Measurements from ENCODE around the gene PIP4K2B.

DNA sequence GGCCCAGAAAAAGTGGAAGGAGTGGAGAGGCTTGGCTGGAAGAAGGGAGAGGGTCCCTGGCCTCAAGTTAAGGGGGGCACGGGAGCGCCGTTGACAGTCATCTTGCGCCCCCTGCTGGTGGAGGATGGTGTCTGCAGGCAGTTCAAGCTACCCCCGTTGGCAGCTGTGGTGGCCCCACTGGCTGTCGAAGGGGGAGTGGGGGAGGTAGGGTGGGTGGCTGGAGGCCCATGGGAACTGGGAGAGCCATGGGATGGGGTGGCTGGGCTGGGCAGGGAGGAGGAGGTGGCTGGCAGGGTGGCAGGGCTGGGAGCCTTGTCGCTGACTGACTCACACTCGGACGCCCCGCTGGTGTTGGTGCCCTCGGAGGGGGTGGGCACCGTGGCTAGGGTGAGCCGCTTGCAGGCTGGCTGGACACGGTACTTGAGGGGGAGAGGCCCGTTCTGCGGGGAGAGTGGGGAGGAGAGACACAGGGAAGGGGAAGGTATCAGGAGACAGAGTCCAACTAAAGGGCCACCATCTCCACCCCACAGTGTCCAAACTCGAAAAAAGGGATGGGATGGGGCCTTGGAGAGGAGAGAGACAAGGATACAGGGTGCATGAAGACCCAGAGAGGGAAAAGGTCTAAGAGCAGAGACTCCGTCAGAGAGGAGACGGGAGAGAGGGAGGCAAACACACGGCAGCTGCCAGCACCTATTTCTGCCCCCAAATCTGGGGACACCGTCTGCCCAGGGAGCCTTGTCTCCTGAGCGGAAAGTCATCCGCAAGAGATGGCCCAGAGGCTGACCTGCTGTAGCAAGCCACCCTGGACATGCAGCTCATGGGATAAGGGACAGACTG, 64.0 kb downstream of the PIP4K2B start:
- peak; percentile 95 to 99 (median 96) for TF ChIP-seq CTCF (IDR thresholded peaks at IDR 0.05)
- no peak for TF ChIP-seq POLR2A (IDR thresholded peaks at IDR 0.05)

Data from sigmoid colon (tissue), 3 donors.